GM19452 (cell line): ENCODE measurements around the gene CISH.

Experiments used
- ATAC-seq: cut with Tn5 transposase; IDR thresholded peaks from one replicate; pipeline ENCODE4 v1.9.1; 2021; ENCODE audit not compliant: unreplicated experiment

The CISH gene

DNA sequence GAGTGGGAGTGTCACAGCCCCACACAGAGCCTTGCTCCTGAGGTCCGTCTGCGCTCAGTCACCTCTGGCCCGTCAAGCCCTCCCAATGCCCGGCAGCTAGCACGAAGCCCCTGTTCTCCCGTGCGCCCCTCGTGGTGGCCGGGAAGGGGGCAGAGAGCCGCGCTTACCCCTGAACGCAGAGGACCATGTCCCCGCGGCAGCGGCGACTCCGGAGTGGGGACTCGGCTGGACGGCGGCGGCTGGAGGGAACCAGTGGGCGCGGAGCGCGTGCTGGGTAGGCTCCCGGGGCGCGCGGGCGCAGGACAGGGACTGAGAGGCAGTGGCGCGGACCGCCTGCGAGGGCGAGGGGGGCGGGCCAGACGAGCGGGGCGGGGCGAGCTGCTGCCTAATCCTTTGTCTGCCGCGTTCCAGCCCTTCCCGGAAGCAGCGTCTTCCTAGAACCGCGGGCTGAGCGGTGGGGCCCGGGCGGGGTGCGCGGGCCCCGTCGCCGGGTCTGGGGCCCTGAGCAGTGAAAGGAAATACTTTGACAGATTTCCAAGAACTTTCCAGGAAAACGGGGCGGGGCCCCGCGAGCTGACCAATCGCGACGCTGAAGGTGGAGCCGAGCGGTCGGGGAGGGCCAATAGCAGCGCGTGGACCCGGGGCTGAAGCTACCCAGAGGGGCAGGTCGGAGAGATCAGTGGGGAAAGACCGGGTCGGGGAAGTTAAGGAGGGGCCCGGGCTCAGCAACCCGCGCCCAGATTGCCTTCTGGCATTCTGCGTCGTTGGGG, at the start of gene CISH:
Gene CISH (minus strand): TSS at position 311 of the 770 bp plus-strand sequence. CDS start 124 bp downstream, at position 187.
- ATAC-seq, result peak; percentile 73

GRCh38 chr3:50660386-50660785, 48.8 kb upstream of the CISH start:
- no peak for ATAC-seq

- ATAC-seq, result no peak
These were observed 47.3 kb upstream of the CISH start for GRCh38 chr3:50658831-50659230.

GRCh38 chr3:50658416-50658815, 46.8 kb upstream of the CISH start:
- no peak for ATAC-seq

GRCh38 chr3:50657816-50658215, 46.2 kb upstream of the CISH start:
- no peak for ATAC-seq

- ATAC-seq, result no peak
These were observed 45.8 kb upstream of the CISH start for GRCh38 chr3:50657407-50657806.

- no peak for ATAC-seq
These were observed 45.0 kb upstream of the CISH start for GRCh38 chr3:50656417-50657195.

GRCh38 chr3:50655009-50655830, 43.6 kb upstream of the CISH start:
- ATAC-seq, result no peak

- ATAC-seq, result no peak
These were observed 42.5 kb upstream of the CISH start for GRCh38 chr3:50653937-50654595.

- no peak for ATAC-seq
These were observed 41.1 kb upstream of the CISH start for GRCh38 chr3:50652709-50653108.

DNA sequence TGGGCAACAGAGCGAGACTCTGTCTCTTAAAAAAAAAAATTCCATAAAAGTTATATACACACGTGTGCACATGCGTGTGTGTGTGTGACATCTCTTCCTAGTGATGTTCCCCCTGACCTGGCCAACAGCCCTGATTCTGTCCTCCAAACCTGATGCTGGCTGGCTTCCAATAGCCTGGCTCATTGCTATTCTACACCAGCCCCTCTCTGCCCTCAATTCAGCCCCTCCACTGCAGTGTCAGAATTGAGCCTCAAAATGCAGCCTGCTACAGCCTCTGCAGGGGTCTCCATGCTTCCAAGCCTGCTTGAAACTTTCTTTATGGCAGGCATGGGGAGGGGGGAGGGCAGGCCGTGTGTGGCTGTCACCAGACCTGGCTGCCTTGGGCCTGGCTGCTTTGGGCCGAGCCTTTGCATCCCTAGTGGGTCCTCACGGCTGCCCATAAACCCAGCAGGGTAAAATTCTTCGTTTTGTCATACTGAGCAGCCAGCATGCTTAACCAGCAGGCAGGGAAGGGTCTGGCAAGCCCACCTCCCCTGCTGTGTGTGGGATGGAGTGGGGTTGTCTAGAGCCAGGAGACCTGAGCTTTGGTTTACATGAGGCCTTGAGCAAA, 40.5 kb upstream of the CISH start:
- no peak for ATAC-seq

DNA sequence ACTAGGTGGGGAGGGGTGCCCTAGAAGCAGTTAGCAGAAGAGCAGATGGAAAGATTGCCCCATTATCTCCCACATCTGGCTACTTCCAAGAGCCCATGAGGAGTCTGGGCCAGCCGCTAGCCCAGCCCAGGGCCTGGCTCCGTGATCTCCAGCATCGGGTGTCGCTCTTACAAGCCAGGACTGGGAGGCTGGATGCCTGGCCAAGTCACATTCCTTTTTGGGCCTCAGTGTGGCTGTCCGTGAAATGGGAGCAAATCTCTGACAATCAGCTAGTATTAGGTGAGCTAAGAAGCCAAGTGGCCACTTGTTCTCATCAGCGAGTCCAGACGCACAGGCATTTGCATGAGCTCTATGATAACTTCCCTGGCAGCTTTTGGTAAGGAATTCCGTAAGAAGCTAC, 39.9 kb upstream of the CISH start:
- ATAC-seq, result no peak

- no peak for ATAC-seq
These were observed 38.4 kb upstream of the CISH start for GRCh38 chr3:50650018-50650417.

DNA sequence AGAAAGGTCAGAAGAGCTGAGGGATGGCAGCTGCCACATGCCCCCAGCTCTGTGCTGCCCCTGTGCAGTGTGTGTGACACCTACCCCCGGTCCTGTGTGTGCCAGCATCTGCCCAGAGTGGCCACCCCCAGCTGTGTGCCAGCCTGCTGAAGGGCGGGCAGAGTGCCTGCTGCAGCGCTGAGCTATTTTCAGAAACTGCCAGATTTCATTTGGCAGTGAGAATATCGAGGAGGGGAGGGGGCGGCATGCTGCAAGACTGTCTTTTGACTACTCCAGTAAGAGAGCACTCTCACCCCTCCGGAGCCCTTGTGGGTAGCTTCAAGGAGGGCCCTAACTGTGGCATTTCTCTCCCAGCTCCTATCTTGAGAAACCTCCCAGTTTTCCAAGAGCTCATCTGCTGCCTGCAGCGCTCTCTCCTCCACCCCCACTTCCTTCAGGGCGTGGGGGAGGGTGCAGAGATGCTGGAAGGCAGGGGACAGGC, 37.9 kb upstream of the CISH start:
- ATAC-seq, result no peak

GRCh38 chr3:50648944-50649343, 37.4 kb upstream of the CISH start:
- ATAC-seq, result no peak

- ATAC-seq, result no peak
These were observed 36.7 kb upstream of the CISH start for GRCh38 chr3:50648313-50648712.

DNA sequence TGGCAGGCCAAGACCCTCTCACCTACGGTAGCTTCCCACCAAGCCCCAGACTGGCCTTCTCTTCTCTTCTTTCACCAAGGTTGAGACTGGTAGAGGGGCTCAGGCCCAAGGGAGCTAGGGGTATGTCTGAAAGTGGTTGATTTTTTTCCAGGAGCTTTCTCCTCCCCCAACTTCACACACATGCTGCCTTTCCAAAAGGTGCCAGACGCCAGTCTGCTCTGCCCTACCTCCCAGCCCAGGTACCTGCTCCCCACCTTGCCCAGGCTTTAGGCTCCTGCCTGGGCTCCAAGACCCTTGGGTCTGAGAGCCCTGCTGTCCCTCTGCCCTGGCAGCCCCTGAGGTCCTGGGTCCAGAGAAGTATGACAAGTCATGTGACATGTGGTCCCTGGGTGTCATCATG, 33.8 kb upstream of the CISH start:
- no peak for ATAC-seq

DNA sequence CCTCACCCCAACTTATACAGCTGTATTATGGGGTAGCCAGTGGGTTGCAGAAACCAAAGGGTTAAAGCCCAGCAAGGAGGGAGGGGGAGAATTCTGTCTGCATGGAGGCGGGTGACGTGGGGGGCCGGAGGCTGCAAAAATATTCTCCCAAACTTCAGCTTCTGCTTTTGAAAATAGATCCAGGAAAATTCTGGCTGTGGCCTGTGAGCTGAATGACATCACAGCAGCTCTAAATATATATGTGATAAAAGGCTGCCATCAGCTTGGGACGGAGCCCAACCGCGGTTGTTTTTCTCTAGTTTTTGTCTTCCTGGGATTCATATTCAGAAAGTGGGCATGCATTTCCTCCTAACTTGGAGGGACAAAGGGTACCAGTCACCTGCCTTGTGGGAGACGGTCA, 33.0 kb upstream of the CISH start:
- no peak for ATAC-seq

GRCh38 chr3:50642382-50642781, 30.8 kb upstream of the CISH start:
- ATAC-seq, result no peak

DNA sequence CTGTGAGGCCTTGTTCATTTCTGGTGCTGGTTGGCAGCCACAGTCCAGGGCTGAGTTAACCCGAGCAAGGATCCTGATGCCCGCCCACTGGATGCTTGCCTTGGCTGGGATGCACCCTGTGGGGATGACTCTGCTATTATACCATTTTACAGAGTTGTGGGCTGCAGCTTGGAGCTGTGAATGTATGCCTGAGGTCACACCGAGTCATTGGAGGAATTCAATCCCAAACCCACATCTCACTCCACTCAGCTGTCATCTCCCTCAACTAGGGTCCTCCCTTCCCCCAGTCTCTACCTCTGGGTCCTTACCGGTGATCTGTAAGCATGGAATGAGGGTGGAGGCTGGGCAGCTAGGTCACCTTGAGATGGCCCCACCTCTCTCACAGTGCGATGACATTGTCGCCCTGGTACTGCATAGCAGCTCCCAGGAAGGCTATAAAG, 27.5 kb upstream of the CISH start:
- no peak for ATAC-seq
